Osteoblast (primary cell): ENCODE data around the gene TMTC2. TPM values are rescaled to one million over a fixed set of nuclear protein-coding genes. Genes with fewer than 3 reads are reported as not detected.

Source experiments
- DNase-seq: peaks from one replicate; pipeline ENCODE4 v3.0.0; 2011; ENCODE audit warnings: low spot score, mixed read lengths; ENCODE audit not compliant: insufficient read length; ENCODE audit errors: missing footprints
- H2AFZ ChIP-seq: 2 replicates; pipeline ENCODE4 v1.6.0; 2011; ENCODE audit warnings: mild to moderate bottlenecking, low read length
- H3K27ac ChIP-seq: 2 replicates; pipeline ENCODE4 v1.5.1; 2011; ENCODE audit warnings: mild to moderate bottlenecking, low read depth, low read length, moderate library complexity
- H3K27me3 ChIP-seq: 2 replicates; pipeline ENCODE4 v1.6.0; 2012; ENCODE audit warnings: mild to moderate bottlenecking, control low read depth, inconsistent platforms, low read length, moderate library complexity; ENCODE audit not compliant: insufficient read depth
- H3K36me3 ChIP-seq: 2 replicates; pipeline ENCODE4 v1.5.1; 2011; ENCODE audit warnings: mild to moderate bottlenecking, low read length, control low read depth, moderate library complexity; ENCODE audit not compliant: insufficient read depth
- H3K4me1 ChIP-seq: 2 replicates; pipeline ENCODE4 v1.5.1; 2011; ENCODE audit warnings: mild to moderate bottlenecking, low read length, control low read depth, moderate library complexity; ENCODE audit not compliant: insufficient read depth
- H3K4me2 ChIP-seq: 2 replicates; pipeline ENCODE4 v1.6.0; 2011; ENCODE audit warnings: mild to moderate bottlenecking, low read length; ENCODE audit not compliant: insufficient read depth
- H3K4me3 ChIP-seq: fragments of 200-600 bp; sonication (generic); 3 replicates; pipeline ENCODE4 v1.5.1; 2012; ENCODE audit warnings: mild to moderate bottlenecking, low read length, inconsistent platforms; ENCODE audit not compliant: insufficient read depth
- H3K79me2 ChIP-seq: 2 replicates; pipeline ENCODE4 v1.6.0; 2012; ENCODE audit warnings: mild to moderate bottlenecking, low read length, control low read depth, inconsistent platforms; ENCODE audit not compliant: insufficient read depth
- H3K9me3 ChIP-seq: 2 replicates; pipeline ENCODE4 v1.5.1; 2011; ENCODE audit warnings: low read depth, low read length, control low read depth
- H4K20me1 ChIP-seq: 2 replicates; pipeline ENCODE4 v1.6.0; 2012; ENCODE audit warnings: mild to moderate bottlenecking, low read length, control low read depth; ENCODE audit not compliant: insufficient read depth
- total RNA-seq: library from RNA; depleted of rRNA; stranded (reverse); fragments of >200 nt; gene quantifications from 2 replicates; pipeline ENCODE4 v1.2.3, GENCODE V29; 2012
- TF ChIP-seq, protein P1 (sequence below): IDR thresholded peaks from 2 replicates; pipeline ENCODE4 v1.5.1; 2011; ENCODE audit warnings: mild to moderate bottlenecking, low read depth, low read length, moderate library complexity; ENCODE audit errors: extremely low read depth

Gene TMTC2
- total RNA-seq, 1 donor = 2.5 TPM

DNA sequence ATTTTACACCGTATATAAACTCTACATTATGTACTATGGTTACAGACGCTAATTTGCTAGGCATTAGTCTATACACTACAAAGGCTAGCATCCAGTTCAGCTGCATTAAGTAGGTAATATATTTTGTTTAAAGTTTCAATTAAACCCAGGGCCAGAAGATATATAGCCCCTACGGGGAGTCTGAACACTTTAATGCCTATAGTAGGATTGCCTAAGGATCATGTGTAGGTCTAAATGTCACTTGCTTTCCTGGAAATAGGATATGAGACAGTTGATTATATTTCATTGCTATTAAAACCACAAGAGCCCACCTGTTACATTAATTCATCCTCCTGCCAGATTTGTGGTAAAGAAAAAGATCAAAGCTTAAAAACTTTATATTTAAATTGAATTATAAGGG is 286.9 kb downstream of the TMTC2 start:
- no peak for DNase-seq
- Histone ChIP-seq H3K4me3 (no peak overlapping the region), H3K27ac (no peak overlapping the region), H3K79me2 (no peaks in the 10 kb centered on the region), H3K4me2 (no peak overlapping the region), H3K9me3 (no peaks in the 10 kb centered on the region), H4K20me1 (no peaks in the 10 kb centered on the region), H2AFZ (no peak overlapping the region), H3K36me3 (no peaks in the 10 kb centered on the region), H3K27me3 (no peaks in the 10 kb centered on the region), H3K4me1 (no peaks in the 10 kb centered on the region)
- TF ChIP-seq, protein P1, sequence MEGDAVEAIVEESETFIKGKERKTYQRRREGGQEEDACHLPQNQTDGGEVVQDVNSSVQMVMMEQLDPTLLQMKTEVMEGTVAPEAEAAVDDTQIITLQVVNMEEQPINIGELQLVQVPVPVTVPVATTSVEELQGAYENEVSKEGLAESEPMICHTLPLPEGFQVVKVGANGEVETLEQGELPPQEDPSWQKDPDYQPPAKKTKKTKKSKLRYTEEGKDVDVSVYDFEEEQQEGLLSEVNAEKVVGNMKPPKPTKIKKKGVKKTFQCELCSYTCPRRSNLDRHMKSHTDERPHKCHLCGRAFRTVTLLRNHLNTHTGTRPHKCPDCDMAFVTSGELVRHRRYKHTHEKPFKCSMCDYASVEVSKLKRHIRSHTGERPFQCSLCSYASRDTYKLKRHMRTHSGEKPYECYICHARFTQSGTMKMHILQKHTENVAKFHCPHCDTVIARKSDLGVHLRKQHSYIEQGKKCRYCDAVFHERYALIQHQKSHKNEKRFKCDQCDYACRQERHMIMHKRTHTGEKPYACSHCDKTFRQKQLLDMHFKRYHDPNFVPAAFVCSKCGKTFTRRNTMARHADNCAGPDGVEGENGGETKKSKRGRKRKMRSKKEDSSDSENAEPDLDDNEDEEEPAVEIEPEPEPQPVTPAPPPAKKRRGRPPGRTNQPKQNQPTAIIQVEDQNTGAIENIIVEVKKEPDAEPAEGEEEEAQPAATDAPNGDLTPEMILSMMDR = no peak

DNA sequence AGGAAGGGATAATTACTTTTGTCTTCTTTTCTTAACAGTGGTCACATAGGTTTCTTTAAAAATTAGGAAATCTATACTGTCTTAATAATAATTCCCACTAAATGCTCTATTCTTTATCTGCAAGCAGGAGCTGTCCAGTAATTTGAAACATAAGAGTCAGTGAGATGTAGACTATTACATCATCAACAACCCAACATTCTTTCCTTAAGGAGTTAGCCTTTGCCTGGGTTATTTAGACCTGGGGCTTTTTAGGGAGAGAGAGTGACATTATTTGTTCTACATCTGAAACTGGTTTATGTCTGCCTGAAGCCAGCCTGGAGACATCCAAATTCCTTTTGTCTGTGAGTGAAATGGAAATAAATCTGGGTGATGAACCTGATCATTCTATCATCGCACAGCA is 294.4 kb downstream of the TMTC2 start:
- H3K4me1 ChIP-seq = no peaks in the 10 kb centered on the region
- H3K4me3 ChIP-seq = no peak overlapping the region
- no peaks in the 10 kb centered on the region for H3K27me3 ChIP-seq
- no peak overlapping the region for H2AFZ ChIP-seq
- no peak overlapping the region for H3K4me2 ChIP-seq
- H3K27ac ChIP-seq = no peak overlapping the region
- no peaks in the 10 kb centered on the region for H3K79me2 ChIP-seq
- no peaks in the 10 kb centered on the region for H3K36me3 ChIP-seq
- TF ChIP-seq, protein P1 = no peak
- DNase-seq = no peak
- peaks cover 2% of the 10 kb centered on the region for H3K9me3 ChIP-seq
- H4K20me1 ChIP-seq = no peaks in the 10 kb centered on the region

DNA sequence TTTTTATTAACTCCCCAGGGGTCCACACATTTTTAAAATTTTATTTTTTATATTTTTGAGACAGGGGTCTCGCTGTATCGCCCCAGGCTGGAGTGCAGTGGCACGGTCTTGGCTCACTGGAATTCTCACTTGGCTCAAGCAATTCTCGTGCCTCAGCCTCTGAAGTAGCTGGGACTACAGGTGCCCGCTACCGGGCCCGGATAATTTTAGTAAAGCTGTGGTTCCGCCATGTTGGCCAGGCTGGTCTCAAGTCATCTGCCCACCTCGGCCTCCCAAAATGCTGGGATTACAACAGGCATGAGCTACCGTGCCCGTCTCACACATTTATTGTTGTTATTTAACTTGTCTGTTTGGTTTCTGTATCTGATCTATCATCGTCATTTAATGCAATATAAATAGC is 307.4 kb downstream of the TMTC2 start:
- H3K4me3 ChIP-seq = no peak overlapping the region
- no peak overlapping the region for H3K4me2 ChIP-seq
- H3K4me1 ChIP-seq = no peaks in the 10 kb centered on the region
- H2AFZ ChIP-seq = no peak overlapping the region
- TF ChIP-seq, protein P1 = no peak
- H3K9me3 ChIP-seq = no peaks in the 10 kb centered on the region
- H3K27ac ChIP-seq = no peak overlapping the region
- no peaks in the 10 kb centered on the region for H3K36me3 ChIP-seq
- no peak for DNase-seq
- no peaks in the 10 kb centered on the region for H4K20me1 ChIP-seq
- no peaks in the 10 kb centered on the region for H3K79me2 ChIP-seq
- no peaks in the 10 kb centered on the region for H3K27me3 ChIP-seq

DNA sequence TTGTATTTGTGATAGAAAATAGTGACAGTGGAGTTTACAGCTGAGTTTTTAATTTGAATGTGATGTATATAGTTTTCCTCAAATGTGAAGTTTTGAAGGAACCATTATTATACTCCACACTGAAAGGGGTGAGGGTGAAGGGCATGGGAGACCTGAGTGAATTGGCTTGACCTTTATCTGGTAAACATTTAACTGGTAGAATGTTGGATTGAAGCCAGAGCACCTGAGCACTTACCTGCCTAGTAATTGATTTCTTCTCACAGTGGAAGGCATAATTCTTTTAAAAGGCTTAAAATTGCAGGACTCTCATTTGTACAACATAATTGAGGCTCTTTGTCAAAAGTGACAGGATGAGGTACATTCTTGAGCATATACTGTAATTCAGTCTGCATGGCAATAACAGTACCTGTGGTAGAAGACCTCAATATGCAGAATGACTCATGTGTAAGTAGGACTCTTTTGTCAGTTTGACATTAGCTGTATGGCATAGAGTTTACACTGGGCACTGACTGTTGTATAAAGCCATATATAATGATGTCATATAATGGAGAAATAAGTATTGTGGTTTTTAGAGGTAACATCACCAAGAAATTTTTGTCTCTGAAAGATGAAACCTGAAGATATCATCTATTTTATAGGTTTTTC is 309.6 kb downstream of the TMTC2 start:
- Histone ChIP-seq H2AFZ (no peak overlapping the region), H4K20me1 (no peaks in the 10 kb centered on the region), H3K79me2 (no peaks in the 10 kb centered on the region), H3K4me1 (no peaks in the 10 kb centered on the region), H3K4me3 (no peak overlapping the region), H3K36me3 (no peaks in the 10 kb centered on the region), H3K27me3 (no peaks in the 10 kb centered on the region), H3K27ac (no peak overlapping the region), H3K4me2 (no peak overlapping the region), H3K9me3 (no peaks in the 10 kb centered on the region)
- no peak for DNase-seq
- TF ChIP-seq, protein P1 = no peak
